LNCaP clone FGC (cell line): ENCODE results near the gene TTN.

Source experiments
- DNase-seq: peaks from one replicate; pipeline ENCODE4 v3.0.0-alpha.2; 2011; ENCODE audit warnings: low read depth
- H3K4me3 ChIP-seq: 2 replicates; pipeline ENCODE4 v1.5.1; 2011; ENCODE audit warnings: mild to moderate bottlenecking, low read depth, low read length, control low read depth
- CTCF ChIP-seq: IDR thresholded peaks from 2 replicates; pipeline ENCODE4 v1.5.1; 2012; ENCODE audit warnings: mild to moderate bottlenecking; ENCODE audit not compliant: control insufficient read depth, insufficient read depth; ENCODE audit errors: extremely low read depth

TTN gene

GRCh38 chr2:178589335-178589734 is 217.9 kb downstream of the TTN start:
- TF ChIP-seq CTCF = no peak
- no peak for DNase-seq
- H3K4me3 ChIP-seq = no peak overlapping the region

- no peak overlapping the region for H3K4me3 ChIP-seq
- no peak for DNase-seq
- no peak for TF ChIP-seq CTCF
These were observed 222.6 kb downstream of the TTN start for GRCh38 chr2:178584666-178585065.

- no peak overlapping the region for H3K4me3 ChIP-seq
- DNase-seq = no peak
- no peak for TF ChIP-seq CTCF
These were observed 228.2 kb downstream of the TTN start for GRCh38 chr2:178579006-178579405.

- no peak for DNase-seq
- no peak for TF ChIP-seq CTCF
- H3K4me3 ChIP-seq = no peak overlapping the region
These were observed 232.4 kb downstream of the TTN start for GRCh38 chr2:178574789-178575188.

- no peak for TF ChIP-seq CTCF
- no peak overlapping the region for H3K4me3 ChIP-seq
- no peak for DNase-seq
These were observed 239.0 kb downstream of the TTN start for GRCh38 chr2:178568227-178568626.

- no peak overlapping the region for H3K4me3 ChIP-seq
- no peak for DNase-seq
- no peak for TF ChIP-seq CTCF
These were observed 254.2 kb downstream of the TTN start for GRCh38 chr2:178553047-178553446.

- DNase-seq = no peak
- TF ChIP-seq CTCF = no peak
- no peak overlapping the region for H3K4me3 ChIP-seq
These were observed 256.9 kb downstream of the TTN start for GRCh38 chr2:178550352-178550751.
